ENCODE results near the gene KSR2. TPM values are rescaled to one million over a fixed set of nuclear protein-coding genes. Genes with fewer than 3 reads are reported as not detected.

Gene KSR2
- total RNA-seq, 2 donors from 2014 or later = 1.1 to 2.0 TPM

DNA sequence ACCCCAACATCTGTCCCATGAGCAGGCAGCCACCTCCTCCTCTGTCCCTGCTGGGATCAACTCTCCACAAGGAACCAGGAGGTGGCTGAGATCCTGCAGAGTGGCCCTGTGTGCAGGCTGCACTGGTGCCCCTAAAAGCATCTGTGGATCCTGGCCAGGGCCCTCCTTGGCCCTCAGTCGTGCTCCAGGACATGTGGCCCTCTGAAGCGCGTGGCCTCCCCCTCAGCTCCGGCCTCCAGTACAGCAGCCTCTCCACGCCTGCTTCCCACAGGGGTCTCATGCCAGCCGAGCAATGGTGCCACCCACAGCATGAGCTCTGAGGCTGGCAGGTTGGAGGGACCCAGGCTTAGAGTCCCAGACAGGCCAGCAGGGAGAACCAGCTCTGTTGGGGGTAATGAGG is 530.0 kb downstream of the KSR2 start:
- Mint-ChIP-seq H3K36me3 (ENCODE audit: low read depth) (no peaks in the 10 kb centered on the region), H3K4me1 (peaks cover 2% of the 10 kb centered on the region), H3K27me3 (ENCODE audit: insufficient read depth) (no peaks in the 10 kb centered on the region), H3K4me3 (no peak overlapping the region), H3K27ac (no peak overlapping the region), H3K9me3 (no peaks in the 10 kb centered on the region)
- 96 to 100% methylated on average over 2 to 6 of the region's 6 CpGs for WGBS, 2 experiments (ENCODE audit: insufficient coverage in 1 of 2, insufficient read length in 1 of 2)
- Histone ChIP-seq H3K27me3 (ENCODE audit: control insufficient read depth, insufficient read depth, low read length, poor library complexity, severe bottlenecking) (no peaks in the 10 kb centered on the region), H3K4me1 (ENCODE audit: control insufficient read depth, insufficient read depth, low read length) (no peaks in the 10 kb centered on the region), H3K9ac (ENCODE audit: extremely low read depth, low read length, poor library complexity, severe bottlenecking) (no peak overlapping the region), H3K4me3 (ENCODE audit: low read length) (no peak overlapping the region), H3K27ac (ENCODE audit: low read depth, low read length) (no peak overlapping the region), H3K36me3 (ENCODE audit: control insufficient read depth, insufficient read depth, low read length) (no peaks in the 10 kb centered on the region), H3K9me3 (ENCODE audit: control insufficient read depth, low read length) (no peaks in the 10 kb centered on the region)
- TF ChIP-seq CTCF (conservative IDR thresholded peaks at IDR 0.05) = no peak
- no peak for DNase-seq

- H3K36me3 ChIP-seq (ENCODE audit: control insufficient read depth, insufficient read depth, low read length) = no peaks in the 10 kb centered on the region
- no peaks in the 10 kb centered on the region for H3K4me1 ChIP-seq (ENCODE audit: control insufficient read depth, insufficient read depth, low read length)
- H3K27me3 Mint-ChIP-seq (ENCODE audit: insufficient read depth) = no peaks in the 10 kb centered on the region
- DNase-seq = no peak
- no peak overlapping the region for H3K4me3 Mint-ChIP-seq
- H3K4me1 Mint-ChIP-seq = peaks cover 2% of the 10 kb centered on the region
- WGBS, 2 experiments (ENCODE audit: insufficient coverage in 1 of 2, insufficient read length in 1 of 2) = 92 to 95% methylated on average over 9 to 11 of the region's 11 CpGs
- H3K9me3 ChIP-seq (ENCODE audit: control insufficient read depth, low read length) = no peaks in the 10 kb centered on the region
- H3K27ac Mint-ChIP-seq = no peak overlapping the region
- no peak overlapping the region for H3K4me3 ChIP-seq (ENCODE audit: low read length)
- no peaks in the 10 kb centered on the region for H3K9me3 Mint-ChIP-seq
- no peaks in the 10 kb centered on the region for H3K36me3 Mint-ChIP-seq (ENCODE audit: low read depth)
- no peak for TF ChIP-seq CTCF (conservative IDR thresholded peaks at IDR 0.05)
- no peak overlapping the region for H3K27ac ChIP-seq (ENCODE audit: low read depth, low read length)
- H3K27me3 ChIP-seq (ENCODE audit: control insufficient read depth, insufficient read depth, low read length, poor library complexity, severe bottlenecking) = no peaks in the 10 kb centered on the region
- no peak overlapping the region for H3K9ac ChIP-seq (ENCODE audit: extremely low read depth, low read length, poor library complexity, severe bottlenecking)
These were observed 531.1 kb downstream of the KSR2 start for GRCh38 chr12:117437516-117438255.

DNA sequence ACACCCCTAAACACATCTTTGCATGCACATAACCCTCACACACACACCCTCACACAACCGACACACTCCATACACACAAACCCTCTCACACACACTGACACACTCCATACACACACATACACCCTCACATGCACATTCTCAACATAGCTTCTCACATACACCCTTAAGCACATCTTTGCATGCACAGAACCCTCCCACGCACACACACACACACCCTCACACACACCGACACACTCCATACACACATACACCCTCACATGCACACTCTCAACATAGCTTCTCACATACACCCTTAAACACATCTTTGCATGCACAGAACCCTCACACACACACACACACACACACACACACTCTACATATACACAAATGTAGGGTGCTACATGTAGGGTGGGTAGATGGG is 534.9 kb downstream of the KSR2 start:
- no peak overlapping the region for H3K27ac Mint-ChIP-seq
- H3K9me3 ChIP-seq (ENCODE audit: control insufficient read depth, low read length) = no peaks in the 10 kb centered on the region
- no peaks in the 10 kb centered on the region for H3K27me3 Mint-ChIP-seq (ENCODE audit: insufficient read depth)
- no peak overlapping the region for H3K9ac ChIP-seq (ENCODE audit: extremely low read depth, low read length, poor library complexity, severe bottlenecking)
- no peaks in the 10 kb centered on the region for H3K9me3 Mint-ChIP-seq
- no peak overlapping the region for H3K4me3 ChIP-seq (ENCODE audit: low read length)
- 88 to 100% methylated on average over 1 to 3 of the region's 3 CpGs for WGBS, 2 experiments (ENCODE audit: insufficient coverage in 1 of 2, insufficient read length in 1 of 2)
- no peaks in the 10 kb centered on the region for H3K27me3 ChIP-seq (ENCODE audit: control insufficient read depth, insufficient read depth, low read length, poor library complexity, severe bottlenecking)
- no peaks in the 10 kb centered on the region for H3K36me3 ChIP-seq (ENCODE audit: control insufficient read depth, insufficient read depth, low read length)
- peaks cover 2% of the 10 kb centered on the region for H3K4me1 Mint-ChIP-seq
- no peak overlapping the region for H3K27ac ChIP-seq (ENCODE audit: low read depth, low read length)
- TF ChIP-seq CTCF (conservative IDR thresholded peaks at IDR 0.05) = no peak
- no peak overlapping the region for H3K4me3 Mint-ChIP-seq
- H3K4me1 ChIP-seq (ENCODE audit: control insufficient read depth, insufficient read depth, low read length) = no peaks in the 10 kb centered on the region
- H3K36me3 Mint-ChIP-seq (ENCODE audit: low read depth) = no peaks in the 10 kb centered on the region
- no peak for DNase-seq

All from endodermal cell (in vitro differentiated cells).